GM12892 (cell line): ENCODE measurements around the gene UBXN7.

ENCODE experiments used
- POLR2A ChIP-seq: IDR thresholded peaks from 2 replicates; pipeline ENCODE4 v1.6.1; 2011; ENCODE audit warnings: low read depth, low read length, control low read depth
- POLR2AphosphoS5 ChIP-seq: IDR thresholded peaks from 2 replicates; pipeline ENCODE4 v1.6.1; 2011; ENCODE audit warnings: low read depth, low read length, control low read depth
- TAF1 ChIP-seq: IDR thresholded peaks from 2 replicates; pipeline ENCODE4 v1.6.1; 2011; ENCODE audit warnings: low read depth, mild to moderate bottlenecking, control low read depth, low read length, borderline replicate concordance

DNA sequence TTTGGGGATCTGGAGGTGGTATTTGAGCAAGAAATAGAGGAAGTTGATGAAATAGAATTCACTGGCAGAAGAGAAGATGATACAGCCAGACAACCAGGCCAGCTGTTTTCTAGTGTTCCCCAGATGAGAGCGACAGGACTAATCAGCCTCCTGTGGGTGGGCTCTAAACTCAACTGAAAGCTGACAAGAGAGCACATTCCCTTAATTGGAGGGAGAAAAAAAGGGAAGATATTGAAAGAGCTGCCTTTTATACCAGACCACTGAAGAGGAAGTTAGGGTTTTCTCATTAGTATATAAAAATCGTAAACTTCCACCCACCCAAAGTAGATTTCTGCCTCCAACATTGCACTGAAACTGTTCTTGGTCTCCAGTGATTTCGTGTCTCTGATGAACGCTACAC is 87.6 kb downstream of the UBXN7 start:
- no peak for TF ChIP-seq POLR2AphosphoS5
- no peak for TF ChIP-seq POLR2A
- TF ChIP-seq TAF1, result no peak
